HepG2 (cell line): ENCODE results near the gene TPP2. TPM values are rescaled to one million over a fixed set of nuclear protein-coding genes. Genes with fewer than 3 reads are reported as not detected.

Experiments used
- ATF4 ChIP-seq, 2 experiments: fragments of 450-650 bp in 1 of 2; sonication (generic) in 1 of 2; formaldehyde crosslinking; IDR thresholded peaks; 2 replicates each; pipeline versions ENCODE4 v1.5.0 to v1.8.0; 2020 to 2022; ENCODE audit warnings: mild to moderate bottlenecking in 1 of 2, missing genetic modification reagents in 1 of 2
- CBX5 ChIP-seq: sonication (generic); formaldehyde crosslinking; IDR thresholded peaks from 2 replicates; pipeline ENCODE4 v1.4.0; 2020; ENCODE audit warnings: missing genetic modification reagents, borderline replicate concordance
- ERF ChIP-seq: IDR thresholded peaks from 2 replicates; pipeline ENCODE4 v1.6.1; 2018; ENCODE audit warnings: missing biosample characterization, missing genetic modification reagents
- MAFK ChIP-seq, 2 experiments: IDR thresholded peaks in 1 of 2; conservative IDR thresholded peaks in 1 of 2; 2 replicates each; pipeline ENCODE4 v1.6.1; 2011; ENCODE audit warnings: improper control_type of control experiment in 2 of 2, low read length in 2 of 2
- RCOR2 ChIP-seq: IDR thresholded peaks from 2 replicates; pipeline ENCODE4 v1.6.1; 2016; ENCODE audit warnings: missing biosample characterization, missing genetic modification reagents
- RFX1 ChIP-seq: fragments of 450-650 bp; IDR thresholded peaks from 2 replicates; pipeline ENCODE4 v1.6.1; 2017
- ZFP91 ChIP-seq: sonication (generic); formaldehyde crosslinking; IDR thresholded peaks from 2 replicates; pipeline ENCODE4 v1.9.0; 2022; ENCODE audit warnings: missing genetic modification reagents, mild to moderate bottlenecking, borderline replicate concordance
- ZFY ChIP-seq: sonication (generic); formaldehyde crosslinking; IDR thresholded peaks from 2 replicates; pipeline ENCODE4 v1.4.0; 2020; ENCODE audit warnings: missing genetic modification reagents
- ZNF614 ChIP-seq: IDR thresholded peaks from 2 replicates; pipeline ENCODE4 v1.6.1; 2018; ENCODE audit warnings: missing biosample characterization, missing genetic modification reagents, inconsistent platforms, borderline replicate concordance
- polyA plus RNA-seq, 8 experiments: library from polyadenylated mRNA; depleted of rRNA in 3 of 8; stranded (reverse) in 7 of 8; unstranded in 1 of 8; fragments of >200 nt; fragmentation: Illumina TruSeq in 4 of 8; extraction: Trizol in 4 of 8; gene quantifications; 2 replicates each; pipeline versions ENCODE4 v1.2.1 to v1.2.3, GENCODE V29; 2011 to 2016; ENCODE audit warnings: low read depth in 4 of 8, missing spikeins in 1 of 8, mixed read lengths in 1 of 8; ENCODE audit not compliant: insufficient read depth in 1 of 8
- total RNA-seq, 5 experiments: library from RNA; depleted of rRNA; stranded (reverse); fragments of >200 nt; fragmentation: Illumina TruSeq; extraction: Trizol; gene quantifications; 2 replicates each; pipeline ENCODE4 v1.2.3, GENCODE V29; 2016; ENCODE audit warnings: low read depth in 1 of 5
- TF ChIP-seq, protein P1 (sequence below): sonication (generic); formaldehyde crosslinking; conservative IDR thresholded peaks from 2 replicates; pipeline ENCODE4 v1.8.0; 2022; ENCODE audit warnings: mild to moderate bottlenecking, moderate library complexity, missing genetic modification reagents
- TF ChIP-seq, protein P2 (sequence below): sonication (generic); formaldehyde crosslinking; IDR thresholded peaks from 2 replicates; pipeline ENCODE4 v1.4.0; 2020; ENCODE audit warnings: missing genetic modification reagents
- TF ChIP-seq, protein P3 (sequence below): sonication (generic); formaldehyde crosslinking; IDR thresholded peaks from 2 replicates; pipeline ENCODE4 v1.5.0; 2020; ENCODE audit warnings: mild to moderate bottlenecking, missing genetic modification reagents, borderline replicate concordance
- TF ChIP-seq, protein P4 (sequence below): sonication (generic); formaldehyde crosslinking; IDR thresholded peaks from 2 replicates; pipeline ENCODE4 v1.5.1; 2020; ENCODE audit warnings: missing genetic modification reagents, mild to moderate bottlenecking, borderline replicate concordance

The TPP2 gene
- total and polyA plus RNA-seq, 2 of the 13 experiments (the other 11 are each of a cell fraction or from before 2014, with no cell fraction given): 16.4 to 52.1 TPM

DNA sequence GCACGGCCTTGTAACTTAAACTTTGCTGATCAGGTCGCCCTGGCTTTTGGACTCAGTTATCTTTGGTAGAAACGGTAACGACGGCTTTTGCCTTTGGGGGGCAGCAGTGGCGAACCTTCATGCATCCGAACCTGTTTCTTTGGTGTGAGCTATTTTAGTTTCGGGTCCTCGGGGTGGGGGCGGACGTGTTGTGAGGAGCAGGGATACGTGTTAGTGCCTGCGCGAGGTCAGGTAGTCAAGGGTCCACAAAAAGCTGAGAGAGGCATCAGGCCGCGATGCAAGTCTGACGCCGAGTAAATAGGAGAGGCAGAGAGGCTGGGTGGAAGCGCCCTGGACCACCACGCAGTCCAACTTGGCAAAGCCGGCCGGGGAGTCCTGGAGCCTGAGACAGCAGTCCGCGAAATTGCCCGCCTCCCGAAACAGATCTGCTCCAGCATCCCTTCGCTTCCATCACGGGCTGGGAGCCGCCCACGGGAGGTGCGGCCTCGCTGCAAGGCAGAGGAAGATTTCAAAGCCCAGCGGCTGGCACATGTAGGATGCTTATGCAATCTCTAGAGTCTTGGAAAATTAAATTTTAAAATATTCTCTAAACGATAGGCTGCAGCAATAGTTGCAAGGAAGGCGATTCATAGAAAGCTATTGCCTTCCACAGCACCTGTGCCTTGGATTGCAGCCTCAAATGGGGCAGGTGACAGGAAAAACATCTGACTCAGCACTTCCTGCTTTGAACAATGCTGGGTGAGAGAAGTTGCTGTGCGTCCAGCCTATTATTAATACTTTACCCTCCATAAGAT lies 4.6 kb upstream of the TPP2 start (continued):
- TF ChIP-seq, protein P1, sequence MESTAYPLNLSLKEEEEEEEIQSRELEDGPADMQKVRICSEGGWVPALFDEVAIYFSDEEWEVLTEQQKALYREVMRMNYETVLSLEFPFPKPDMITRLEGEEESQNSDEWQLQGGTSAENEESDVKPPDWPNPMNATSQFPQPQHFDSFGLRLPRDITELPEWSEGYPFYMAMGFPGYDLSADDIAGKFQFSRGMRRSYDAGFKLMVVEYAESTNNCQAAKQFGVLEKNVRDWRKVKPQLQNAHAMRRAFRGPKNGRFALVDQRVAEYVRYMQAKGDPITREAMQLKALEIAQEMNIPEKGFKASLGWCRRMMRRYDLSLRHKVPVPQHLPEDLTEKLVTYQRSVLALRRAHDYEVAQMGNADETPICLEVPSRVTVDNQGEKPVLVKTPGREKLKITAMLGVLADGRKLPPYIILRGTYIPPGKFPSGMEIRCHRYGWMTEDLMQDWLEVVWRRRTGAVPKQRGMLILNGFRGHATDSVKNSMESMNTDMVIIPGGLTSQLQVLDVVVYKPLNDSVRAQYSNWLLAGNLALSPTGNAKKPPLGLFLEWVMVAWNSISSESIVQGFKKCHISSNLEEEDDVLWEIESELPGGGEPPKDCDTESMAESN (CRISPR knock-in tag): no peak
- TF ChIP-seq, protein P2, sequence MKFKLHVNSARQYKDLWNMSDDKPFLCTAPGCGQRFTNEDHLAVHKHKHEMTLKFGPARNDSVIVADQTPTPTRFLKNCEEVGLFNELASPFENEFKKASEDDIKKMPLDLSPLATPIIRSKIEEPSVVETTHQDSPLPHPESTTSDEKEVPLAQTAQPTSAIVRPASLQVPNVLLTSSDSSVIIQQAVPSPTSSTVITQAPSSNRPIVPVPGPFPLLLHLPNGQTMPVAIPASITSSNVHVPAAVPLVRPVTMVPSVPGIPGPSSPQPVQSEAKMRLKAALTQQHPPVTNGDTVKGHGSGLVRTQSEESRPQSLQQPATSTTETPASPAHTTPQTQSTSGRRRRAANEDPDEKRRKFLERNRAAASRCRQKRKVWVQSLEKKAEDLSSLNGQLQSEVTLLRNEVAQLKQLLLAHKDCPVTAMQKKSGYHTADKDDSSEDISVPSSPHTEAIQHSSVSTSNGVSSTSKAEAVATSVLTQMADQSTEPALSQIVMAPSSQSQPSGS (CRISPR knock-in tag): no peak
- no peak for TF ChIP-seq RFX1
- TF ChIP-seq ZFY: peak; percentile 27; the same call in 1 of the 2 replicates
- TF ChIP-seq ZNF614 (CRISPR knock-in tag): no peak
- TF ChIP-seq ERF (CRISPR knock-in tag): 0 out of 2 replicates have a peak, but pooled peaks have one; percentile 21
- peak; percentile 25; the same call in 1 of the 2 replicates for TF ChIP-seq ZFP91 (CRISPR knock-in tag)
- TF ChIP-seq CBX5 (CRISPR knock-in tag): peak; percentile 41; the same call in 1 of the 2 replicates
- TF ChIP-seq, protein P3, sequence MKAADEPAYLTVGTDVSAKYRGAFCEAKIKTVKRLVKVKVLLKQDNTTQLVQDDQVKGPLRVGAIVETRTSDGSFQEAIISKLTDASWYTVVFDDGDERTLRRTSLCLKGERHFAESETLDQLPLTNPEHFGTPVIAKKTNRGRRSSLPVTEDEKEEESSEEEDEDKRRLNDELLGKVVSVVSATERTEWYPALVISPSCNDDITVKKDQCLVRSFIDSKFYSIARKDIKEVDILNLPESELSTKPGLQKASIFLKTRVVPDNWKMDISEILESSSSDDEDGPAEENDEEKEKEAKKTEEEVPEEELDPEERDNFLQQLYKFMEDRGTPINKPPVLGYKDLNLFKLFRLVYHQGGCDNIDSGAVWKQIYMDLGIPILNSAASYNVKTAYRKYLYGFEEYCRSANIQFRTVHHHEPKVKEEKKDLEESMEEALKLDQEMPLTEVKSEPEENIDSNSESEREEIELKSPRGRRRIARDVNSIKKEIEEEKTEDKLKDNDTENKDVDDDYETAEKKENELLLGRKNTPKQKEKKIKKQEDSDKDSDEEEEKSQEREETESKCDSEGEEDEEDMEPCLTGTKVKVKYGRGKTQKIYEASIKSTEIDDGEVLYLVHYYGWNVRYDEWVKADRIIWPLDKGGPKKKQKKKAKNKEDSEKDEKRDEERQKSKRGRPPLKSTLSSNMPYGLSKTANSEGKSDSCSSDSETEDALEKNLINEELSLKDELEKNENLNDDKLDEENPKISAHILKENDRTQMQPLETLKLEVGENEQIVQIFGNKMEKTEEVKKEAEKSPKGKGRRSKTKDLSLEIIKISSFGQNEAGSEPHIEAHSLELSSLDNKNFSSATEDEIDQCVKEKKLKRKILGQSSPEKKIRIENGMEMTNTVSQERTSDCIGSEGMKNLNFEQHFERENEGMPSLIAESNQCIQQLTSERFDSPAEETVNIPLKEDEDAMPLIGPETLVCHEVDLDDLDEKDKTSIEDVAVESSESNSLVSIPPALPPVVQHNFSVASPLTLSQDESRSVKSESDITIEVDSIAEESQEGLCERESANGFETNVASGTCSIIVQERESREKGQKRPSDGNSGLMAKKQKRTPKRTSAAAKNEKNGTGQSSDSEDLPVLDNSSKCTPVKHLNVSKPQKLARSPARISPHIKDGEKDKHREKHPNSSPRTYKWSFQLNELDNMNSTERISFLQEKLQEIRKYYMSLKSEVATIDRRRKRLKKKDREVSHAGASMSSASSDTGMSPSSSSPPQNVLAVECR: peak; percentile 16; the same call in 1 of the 2 replicates
- TF ChIP-seq MAFK (conservative IDR thresholded peaks at IDR 0.05 in 1 of 2, IDR thresholded peaks at IDR 0.05 in 1 of 2; ENCODE audit: low read length in 2 of 2): peak; percentile 99 to 100
- TF ChIP-seq, protein P4, sequence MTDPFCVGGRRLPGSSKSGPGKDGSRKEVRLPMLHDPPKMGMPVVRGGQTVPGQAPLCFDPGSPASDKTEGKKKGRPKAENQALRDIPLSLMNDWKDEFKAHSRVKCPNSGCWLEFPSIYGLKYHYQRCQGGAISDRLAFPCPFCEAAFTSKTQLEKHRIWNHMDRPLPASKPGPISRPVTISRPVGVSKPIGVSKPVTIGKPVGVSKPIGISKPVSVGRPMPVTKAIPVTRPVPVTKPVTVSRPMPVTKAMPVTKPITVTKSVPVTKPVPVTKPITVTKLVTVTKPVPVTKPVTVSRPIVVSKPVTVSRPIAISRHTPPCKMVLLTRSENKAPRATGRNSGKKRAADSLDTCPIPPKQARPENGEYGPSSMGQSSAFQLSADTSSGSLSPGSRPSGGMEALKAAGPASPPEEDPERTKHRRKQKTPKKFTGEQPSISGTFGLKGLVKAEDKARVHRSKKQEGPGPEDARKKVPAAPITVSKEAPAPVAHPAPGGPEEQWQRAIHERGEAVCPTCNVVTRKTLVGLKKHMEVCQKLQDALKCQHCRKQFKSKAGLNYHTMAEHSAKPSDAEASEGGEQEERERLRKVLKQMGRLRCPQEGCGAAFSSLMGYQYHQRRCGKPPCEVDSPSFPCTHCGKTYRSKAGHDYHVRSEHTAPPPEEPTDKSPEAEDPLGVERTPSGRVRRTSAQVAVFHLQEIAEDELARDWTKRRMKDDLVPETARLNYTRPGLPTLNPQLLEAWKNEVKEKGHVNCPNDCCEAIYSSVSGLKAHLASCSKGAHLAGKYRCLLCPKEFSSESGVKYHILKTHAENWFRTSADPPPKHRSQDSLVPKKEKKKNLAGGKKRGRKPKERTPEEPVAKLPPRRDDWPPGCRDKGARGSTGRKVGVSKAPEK (CRISPR knock-in tag): 0 out of 2 replicates have a peak, but pooled peaks have one; percentile 67
- TF ChIP-seq ATF4 (CRISPR knock-in tag; IDR thresholded peaks at IDR 0.05): peak in 1 of 2 experiments; percentile 36; a peak in 1 of 4 replicates
- TF ChIP-seq RCOR2 (CRISPR knock-in tag): no peak
